Epithelial cell of esophagus (primary cell): ENCODE measurements around the gene ASB1.

Experiments used
- DNase-seq: peaks from one replicate; pipeline ENCODE4 v3.0.0; 2010; ENCODE audit warnings: low read depth
- H3K4me3 ChIP-seq: 2 replicates; pipeline ENCODE4 v1.5.1; 2011; ENCODE audit warnings: mild to moderate bottlenecking, low read length, control low read depth
- TF ChIP-seq, protein P1 (sequence below): IDR thresholded peaks from 2 replicates; pipeline ENCODE4 v1.5.1; 2011; ENCODE audit warnings: low read depth, mild to moderate bottlenecking, low read length, control low read depth, inconsistent platforms; ENCODE audit not compliant: insufficient read depth; ENCODE audit errors: missing control alignments

The ASB1 gene

DNA sequence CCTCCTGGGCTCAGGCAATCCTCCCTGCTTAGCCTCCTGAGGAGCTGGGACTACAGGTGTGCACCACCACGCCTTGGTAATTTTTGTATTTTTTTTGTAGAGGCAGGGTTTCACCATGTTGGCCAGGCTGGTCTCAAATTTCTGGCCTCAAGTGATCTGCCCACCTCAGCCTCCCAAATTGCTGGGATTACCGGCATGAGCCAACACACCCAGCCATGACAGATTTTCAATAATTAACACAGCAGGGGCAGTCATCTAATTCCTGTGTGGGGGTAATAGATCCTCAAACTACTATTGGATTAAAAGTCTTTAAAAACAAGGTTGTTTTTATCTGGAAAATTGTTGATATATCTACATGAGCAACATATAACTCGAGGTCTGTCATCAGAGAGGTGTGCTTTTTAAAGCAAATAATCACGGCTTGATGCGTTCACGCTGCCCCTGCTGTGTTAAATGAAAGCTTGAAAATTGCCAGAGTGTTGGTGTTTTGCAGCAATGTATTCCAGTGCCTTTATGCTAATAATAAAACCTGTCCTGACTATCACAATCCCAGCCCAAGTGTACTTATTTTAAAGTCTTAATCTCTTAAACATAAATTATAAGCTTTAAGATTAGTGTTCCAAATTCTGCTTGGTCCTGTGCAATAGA lies 35.6 kb upstream of the ASB1 start:
- no peak overlapping the region for H3K4me3 ChIP-seq
- DNase-seq = no peak
- TF ChIP-seq, protein P1, sequence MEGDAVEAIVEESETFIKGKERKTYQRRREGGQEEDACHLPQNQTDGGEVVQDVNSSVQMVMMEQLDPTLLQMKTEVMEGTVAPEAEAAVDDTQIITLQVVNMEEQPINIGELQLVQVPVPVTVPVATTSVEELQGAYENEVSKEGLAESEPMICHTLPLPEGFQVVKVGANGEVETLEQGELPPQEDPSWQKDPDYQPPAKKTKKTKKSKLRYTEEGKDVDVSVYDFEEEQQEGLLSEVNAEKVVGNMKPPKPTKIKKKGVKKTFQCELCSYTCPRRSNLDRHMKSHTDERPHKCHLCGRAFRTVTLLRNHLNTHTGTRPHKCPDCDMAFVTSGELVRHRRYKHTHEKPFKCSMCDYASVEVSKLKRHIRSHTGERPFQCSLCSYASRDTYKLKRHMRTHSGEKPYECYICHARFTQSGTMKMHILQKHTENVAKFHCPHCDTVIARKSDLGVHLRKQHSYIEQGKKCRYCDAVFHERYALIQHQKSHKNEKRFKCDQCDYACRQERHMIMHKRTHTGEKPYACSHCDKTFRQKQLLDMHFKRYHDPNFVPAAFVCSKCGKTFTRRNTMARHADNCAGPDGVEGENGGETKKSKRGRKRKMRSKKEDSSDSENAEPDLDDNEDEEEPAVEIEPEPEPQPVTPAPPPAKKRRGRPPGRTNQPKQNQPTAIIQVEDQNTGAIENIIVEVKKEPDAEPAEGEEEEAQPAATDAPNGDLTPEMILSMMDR = no peak

DNA sequence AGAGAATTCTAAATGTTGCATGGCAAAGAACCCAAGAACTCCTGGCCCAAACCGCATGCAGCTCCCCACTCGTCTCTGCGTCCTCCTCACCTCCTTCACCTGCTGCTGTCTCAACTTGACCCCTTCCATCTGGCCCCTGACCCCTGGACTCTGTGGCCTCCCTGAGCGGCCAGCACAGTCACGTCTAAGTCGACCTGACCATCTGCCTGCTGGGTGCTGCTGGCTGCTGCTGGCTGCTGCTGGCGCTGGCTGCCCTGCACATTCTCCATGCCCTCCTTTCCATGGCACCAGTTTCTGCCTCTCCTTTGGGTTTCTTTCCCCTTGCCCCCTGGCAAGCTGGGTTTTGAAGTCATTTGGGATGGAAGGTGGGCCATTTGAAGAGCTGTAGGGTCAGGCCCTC lies 30.1 kb upstream of the ASB1 start:
- no peak overlapping the region for H3K4me3 ChIP-seq
- DNase-seq = no peak
- TF ChIP-seq, protein P1 = no peak

DNA sequence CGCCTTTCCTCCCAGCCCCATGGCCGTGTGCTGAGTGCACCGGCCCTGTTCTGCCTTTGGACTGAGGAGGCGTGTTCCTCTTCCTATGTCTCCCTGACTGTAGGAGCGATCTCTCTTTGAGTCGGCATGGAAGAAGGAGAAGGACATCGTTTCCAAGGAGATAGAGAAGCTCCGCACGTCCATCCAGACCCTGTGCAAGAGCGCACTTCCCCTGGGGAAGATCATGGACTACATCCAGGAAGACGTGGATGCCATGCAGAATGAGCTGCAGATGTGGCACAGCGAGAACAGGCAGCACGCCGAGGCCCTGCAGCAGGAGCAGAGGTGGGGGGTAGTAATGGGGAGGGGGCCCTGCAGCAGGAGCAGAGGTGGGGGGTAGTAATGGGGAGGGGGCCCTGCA lies 29.4 kb upstream of the ASB1 start:
- no peak for DNase-seq
- TF ChIP-seq, protein P1 = no peak
- no peak overlapping the region for H3K4me3 ChIP-seq

DNA sequence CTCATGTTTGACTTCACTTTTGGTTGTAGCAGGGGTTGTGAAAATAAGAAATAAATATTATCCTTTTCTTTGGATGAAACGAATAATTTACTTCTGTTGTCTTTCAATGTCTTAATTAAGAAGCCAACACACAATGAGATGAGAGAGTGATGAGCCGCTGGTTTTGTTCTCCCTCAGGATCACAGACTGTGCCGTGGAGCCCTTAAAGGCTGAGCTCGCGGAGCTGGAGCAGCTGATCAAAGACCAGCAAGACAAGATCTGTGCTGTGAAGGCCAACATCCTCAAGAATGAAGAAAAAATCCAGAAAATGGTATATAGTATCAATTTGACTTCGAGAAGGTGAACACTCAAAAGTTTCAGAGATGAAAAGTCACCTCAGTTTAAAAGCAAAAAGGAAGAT lies 28.1 kb upstream of the ASB1 start:
- no peak for DNase-seq
- TF ChIP-seq, protein P1 = no peak
- H3K4me3 ChIP-seq = no peak overlapping the region

DNA sequence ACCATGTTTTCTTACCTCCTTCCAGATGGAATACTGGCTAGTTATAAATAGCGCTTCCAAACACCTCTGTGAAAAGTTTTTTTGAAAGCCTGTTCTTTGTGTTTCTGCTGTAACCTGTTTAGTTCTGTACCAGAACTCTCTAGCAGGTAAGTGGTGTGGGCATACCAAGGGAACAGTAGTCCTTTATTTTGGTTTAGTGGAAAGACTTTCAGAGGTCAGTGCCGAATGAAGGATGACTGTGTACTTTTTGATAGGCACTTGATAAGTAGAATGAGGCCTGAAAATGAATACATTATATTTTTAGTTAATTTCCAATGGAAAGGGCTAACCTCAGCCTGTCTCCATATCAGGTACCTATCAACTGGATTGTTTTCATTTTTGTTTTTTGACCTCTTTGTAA lies 27.6 kb upstream of the ASB1 start:
- no peak overlapping the region for H3K4me3 ChIP-seq
- no peak for DNase-seq
- TF ChIP-seq, protein P1 = no peak

DNA sequence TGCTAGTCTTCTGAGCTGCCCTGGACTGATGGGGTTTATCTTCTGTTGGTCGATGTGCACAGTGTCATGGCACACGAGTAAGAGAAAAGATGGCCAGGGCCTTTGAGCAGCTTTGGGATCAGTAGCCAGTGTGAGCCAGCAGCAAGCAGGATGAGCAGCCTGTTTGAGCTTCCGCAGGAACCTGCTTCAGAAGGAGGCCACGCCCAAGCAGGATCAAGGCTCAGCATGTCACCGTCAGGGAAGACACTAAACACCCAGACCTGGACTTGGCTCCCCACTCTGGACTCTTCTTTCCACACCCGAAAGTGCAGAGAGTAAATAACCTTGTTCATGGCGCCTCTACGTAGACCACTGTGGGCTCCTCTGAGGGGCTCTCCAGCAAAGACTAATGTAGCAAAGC lies 25.2 kb upstream of the ASB1 start:
- TF ChIP-seq, protein P1 = no peak
- H3K4me3 ChIP-seq = no peak overlapping the region
- DNase-seq = peak; percentile 37
